ENCODE data around the gene OPA3.

The OPA3 gene

DNA sequence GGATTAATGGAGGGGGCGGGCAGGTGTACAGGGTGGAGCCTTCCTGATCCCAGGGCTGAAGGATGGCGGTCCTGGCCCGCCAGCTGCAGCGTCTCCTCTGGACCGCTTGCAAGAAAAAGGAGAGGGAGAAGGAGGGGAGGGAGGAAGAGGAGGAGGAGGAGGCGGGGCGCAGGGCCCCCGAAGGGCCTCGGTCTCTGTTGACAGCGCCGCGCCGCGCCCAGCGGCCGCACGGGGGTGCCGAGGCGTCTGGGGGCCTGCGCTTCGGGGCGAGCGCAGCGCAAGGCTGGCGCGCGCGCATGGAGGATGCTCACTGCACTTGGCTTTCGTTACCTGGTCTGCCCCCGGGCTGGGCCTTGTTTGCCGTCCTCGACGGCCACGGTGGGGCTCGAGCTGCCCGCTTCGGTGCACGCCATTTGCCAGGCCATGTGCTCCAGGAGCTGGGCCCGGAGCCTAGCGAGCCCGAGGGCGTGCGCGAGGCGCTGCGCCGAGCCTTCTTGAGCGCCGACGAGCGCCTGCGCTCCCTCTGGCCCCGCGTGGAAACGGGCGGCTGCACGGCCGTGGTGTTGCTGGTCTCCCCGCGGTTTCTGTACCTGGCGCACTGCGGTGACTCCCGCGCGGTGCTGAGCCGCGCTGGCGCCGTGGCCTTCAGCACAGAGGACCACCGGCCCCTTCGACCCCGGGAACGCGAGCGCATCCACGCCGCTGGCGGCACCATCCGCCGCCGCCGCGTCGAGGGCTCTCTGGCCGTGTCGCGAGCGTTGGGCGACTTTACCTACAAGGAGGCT, 86.0 kb downstream of the OPA3 start, which contains the start of gene PPM1N:
Gene PPM1N (plus strand): TSS at position 33 of the 785 bp plus-strand sequence. CDS start 30 bp downstream, at position 63.
- H3K9ac ChIP-seq (ENCODE audit: low read length): peak within 1 kb of the TSS; percentile 72
- no peaks in the 10 kb centered on the region for H3K27me3 ChIP-seq (replicated peaks; ENCODE audit: control insufficient read depth, insufficient read depth, low read length)
- DNase-seq (ENCODE audit: low read depth): peak; percentile 60
- H3K36me3 ChIP-seq (ENCODE audit: control insufficient read depth, insufficient read depth, low read length, severe bottlenecking): no peaks in the 10 kb centered on the region
- peaks cover 8% of the 10 kb centered on the region for H3K4me1 ChIP-seq (ENCODE audit: control insufficient read depth, insufficient read depth, low read length)
- H3K4me3 ChIP-seq (ENCODE audit: low read length): peak within 1 kb of the TSS; percentile 66
- no peaks in the 10 kb centered on the region for H3K9me3 ChIP-seq (ENCODE audit: control insufficient read depth, low read length)

DNA sequence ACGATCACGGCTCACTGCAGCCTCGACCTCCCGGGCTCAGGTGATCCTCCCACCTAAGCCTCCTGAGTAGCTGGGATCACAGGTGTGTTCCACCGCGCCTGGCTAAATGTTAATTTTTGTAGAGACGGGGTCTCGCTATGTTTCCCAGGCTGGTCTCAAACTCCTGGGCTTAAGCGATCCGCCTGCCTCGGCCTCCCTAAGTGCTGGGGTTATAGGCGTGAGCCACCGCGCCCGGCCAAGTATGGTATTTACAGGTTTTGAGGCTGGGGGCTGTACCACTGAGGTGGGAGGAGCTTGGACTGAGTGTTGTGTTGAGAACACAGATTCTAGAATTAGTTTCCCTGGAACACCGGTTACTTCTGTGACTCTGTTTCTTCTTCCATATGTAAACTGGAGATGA, 86.8 kb downstream of the OPA3 start:
- H3K9ac ChIP-seq (ENCODE audit: low read length): no peak overlapping the region
- H3K4me1 ChIP-seq (ENCODE audit: control insufficient read depth, insufficient read depth, low read length): peaks cover 8% of the 10 kb centered on the region
- DNase-seq (ENCODE audit: low read depth): no peak
- no peak overlapping the region for H3K4me3 ChIP-seq (ENCODE audit: low read length)
- H3K9me3 ChIP-seq (ENCODE audit: control insufficient read depth, low read length): no peaks in the 10 kb centered on the region
- H3K36me3 ChIP-seq (ENCODE audit: control insufficient read depth, insufficient read depth, low read length, severe bottlenecking): no peaks in the 10 kb centered on the region
- H3K27me3 ChIP-seq (replicated peaks; ENCODE audit: control insufficient read depth, insufficient read depth, low read length): no peaks in the 10 kb centered on the region

DNA sequence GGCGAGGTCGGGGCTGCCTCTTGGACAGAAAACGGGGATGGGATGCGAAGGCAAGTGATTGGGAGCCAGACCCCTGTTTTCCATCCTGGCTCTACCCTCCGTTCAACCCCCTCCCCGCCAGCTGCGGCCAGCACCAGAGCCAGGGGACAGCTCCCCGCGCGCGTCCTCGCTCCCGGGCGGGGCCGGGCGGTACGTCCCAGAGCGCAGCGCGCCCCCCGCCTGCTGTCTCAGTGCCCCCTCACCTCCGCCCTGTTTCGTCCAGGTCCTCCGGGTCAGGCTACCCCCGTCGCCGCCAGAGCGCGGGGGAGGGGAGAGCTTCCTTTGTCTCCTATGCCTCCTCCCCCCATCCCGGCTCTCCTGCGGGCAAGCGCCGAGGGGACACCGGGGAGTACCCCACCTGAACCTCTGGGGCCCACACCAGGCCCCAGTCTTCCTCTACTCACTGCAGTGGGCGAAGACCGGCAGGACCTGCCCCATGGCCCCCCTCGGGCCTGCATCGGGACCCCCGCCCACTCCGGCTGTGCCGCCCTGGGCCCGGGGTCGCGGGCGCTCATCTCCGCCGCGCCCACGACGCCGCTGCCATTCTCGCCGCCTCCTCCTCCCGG, 88.2 kb downstream of the OPA3 start:
- peak; percentile 69 for DNase-seq (ENCODE audit: low read depth)
- peak overlapping the region; percentile 86 for H3K4me3 ChIP-seq (ENCODE audit: low read length)
- H3K4me1 ChIP-seq (ENCODE audit: control insufficient read depth, insufficient read depth, low read length): peaks cover 8% of the 10 kb centered on the region
- H3K36me3 ChIP-seq (ENCODE audit: control insufficient read depth, insufficient read depth, low read length, severe bottlenecking): no peaks in the 10 kb centered on the region
- no peaks in the 10 kb centered on the region for H3K27me3 ChIP-seq (replicated peaks; ENCODE audit: control insufficient read depth, insufficient read depth, low read length)
- H3K9ac ChIP-seq (ENCODE audit: low read length): peak overlapping the region; percentile 58
- no peaks in the 10 kb centered on the region for H3K9me3 ChIP-seq (ENCODE audit: control insufficient read depth, low read length)

DNA sequence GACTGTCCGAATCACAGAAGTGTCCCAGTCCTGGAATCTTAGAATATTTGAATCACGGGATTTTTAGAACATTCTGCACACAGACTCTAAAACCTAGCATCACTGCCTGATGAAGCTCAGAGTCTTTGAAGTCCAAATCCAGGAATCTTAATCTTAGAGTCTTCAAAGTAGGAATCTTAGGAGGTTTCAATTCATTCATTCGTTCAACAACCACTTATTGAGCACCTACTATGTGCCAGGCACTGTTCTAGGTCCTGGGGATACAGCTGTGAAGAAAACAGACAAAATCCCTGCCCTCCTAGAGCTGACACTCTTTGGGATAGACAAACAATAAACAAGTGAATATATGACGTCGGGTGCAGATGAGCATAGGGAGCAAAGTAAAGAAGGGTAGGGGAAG, 89.4 kb downstream of the OPA3 start:
- Histone ChIP-seq H3K4me3 (ENCODE audit: low read length) (no peak overlapping the region), H3K9ac (ENCODE audit: low read length) (no peak overlapping the region)
- DNase-seq (ENCODE audit: low read depth): no peak

DNA sequence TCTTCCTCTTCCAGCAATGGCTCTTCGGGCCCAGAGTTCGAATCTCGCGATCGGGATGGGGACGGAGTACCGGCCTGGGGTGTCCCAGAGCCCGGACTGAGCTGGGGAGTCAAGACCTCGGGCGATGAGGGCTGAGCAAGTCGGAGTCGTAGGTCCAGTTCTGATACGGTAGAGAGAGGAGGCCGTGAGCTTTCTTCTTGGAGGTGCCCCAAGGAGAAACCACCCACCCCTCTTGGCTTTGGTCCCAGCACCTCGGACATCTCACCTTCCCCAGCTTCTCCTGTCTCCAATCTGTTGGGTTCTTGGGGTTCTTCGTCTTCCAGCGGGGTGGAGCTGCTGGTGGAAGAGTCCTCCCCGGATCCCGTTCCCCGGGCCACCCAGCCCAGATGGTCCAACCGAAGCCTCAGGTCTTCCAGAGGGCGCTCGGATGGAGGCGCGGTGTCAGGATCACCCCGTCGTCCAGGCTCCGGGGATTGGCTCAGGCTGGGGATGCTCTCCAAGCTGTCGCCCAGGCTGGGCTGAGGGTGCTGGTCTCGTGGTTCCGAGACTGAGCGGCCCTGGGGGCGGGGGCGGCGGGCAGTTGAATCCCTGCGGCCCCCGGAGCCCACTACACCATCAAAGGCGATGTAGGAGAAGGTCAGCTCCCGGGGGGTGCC, 90.2 kb downstream of the OPA3 start:
- no peak overlapping the region for H3K9ac ChIP-seq (ENCODE audit: low read length)
- DNase-seq (ENCODE audit: low read depth): no peak
- no peaks in the 10 kb centered on the region for H3K36me3 ChIP-seq (ENCODE audit: control insufficient read depth, insufficient read depth, low read length, severe bottlenecking)
- no peaks in the 10 kb centered on the region for H3K27me3 ChIP-seq (replicated peaks; ENCODE audit: control insufficient read depth, insufficient read depth, low read length)
- H3K9me3 ChIP-seq (ENCODE audit: control insufficient read depth, low read length): no peaks in the 10 kb centered on the region
- no peak overlapping the region for H3K4me3 ChIP-seq (ENCODE audit: low read length)
- H3K4me1 ChIP-seq (ENCODE audit: control insufficient read depth, insufficient read depth, low read length): peaks cover 8% of the 10 kb centered on the region

More for the DNA sequence above, 89.4 kb downstream of the OPA3 start:
- Histone ChIP-seq H3K36me3 (ENCODE audit: control insufficient read depth, insufficient read depth, low read length, severe bottlenecking) (no peaks in the 10 kb centered on the region), H3K9me3 (ENCODE audit: control insufficient read depth, low read length) (no peaks in the 10 kb centered on the region), H3K4me1 (ENCODE audit: control insufficient read depth, insufficient read depth, low read length) (peaks cover 8% of the 10 kb centered on the region), H3K27me3 (replicated peaks; ENCODE audit: control insufficient read depth, insufficient read depth, low read length) (no peaks in the 10 kb centered on the region)

DNA sequence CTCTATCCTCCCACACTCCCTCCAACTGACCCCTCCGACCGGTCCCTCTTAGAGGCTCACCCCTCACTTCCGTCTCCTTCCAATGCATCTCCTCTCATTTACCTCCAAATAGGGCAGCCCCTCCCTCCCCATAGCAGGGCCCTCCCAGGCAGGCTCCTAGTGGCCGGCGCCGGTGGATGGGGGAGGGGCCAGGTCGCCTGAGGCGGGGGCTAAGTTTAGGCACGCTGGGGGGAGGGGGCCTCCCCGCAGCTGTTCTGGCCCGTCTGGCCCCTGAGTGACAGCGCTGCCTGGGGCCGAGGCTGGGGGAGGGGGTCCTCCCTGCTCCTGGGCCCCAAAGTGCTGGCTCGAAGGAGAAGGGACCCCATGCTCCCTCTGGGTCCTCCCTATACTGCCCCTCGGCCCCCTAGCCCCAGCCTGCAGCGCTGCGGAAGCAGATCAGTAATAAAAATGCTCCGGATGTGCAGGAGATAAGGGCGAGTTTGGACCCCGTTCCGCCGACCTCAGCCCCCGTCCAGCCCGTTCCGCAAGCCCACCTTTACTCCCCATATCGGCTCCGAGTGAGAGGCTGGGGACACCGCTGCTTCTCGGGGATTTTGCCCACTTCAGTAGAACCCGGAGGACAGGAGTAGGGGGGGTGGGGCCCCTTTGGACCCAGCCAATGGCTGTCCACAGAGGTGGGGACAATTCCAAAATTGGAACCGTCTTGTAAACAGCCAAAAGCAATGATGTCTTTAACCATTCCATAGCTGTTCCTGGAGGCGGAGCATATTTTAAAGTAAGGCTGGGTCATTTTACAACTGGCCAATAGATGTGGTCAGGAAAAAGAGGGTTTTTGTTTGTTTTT, 91.8 kb downstream of the OPA3 start:
- H3K36me3 ChIP-seq (ENCODE audit: control insufficient read depth, insufficient read depth, low read length, severe bottlenecking): no peaks in the 10 kb centered on the region
- DNase-seq (ENCODE audit: low read depth): peak; percentile 82
- no peaks in the 10 kb centered on the region for H3K9me3 ChIP-seq (ENCODE audit: control insufficient read depth, low read length)
- peaks cover 3% of the 10 kb centered on the region for H3K4me1 ChIP-seq (ENCODE audit: control insufficient read depth, insufficient read depth, low read length)
- peak overlapping the region; percentile 89 for H3K9ac ChIP-seq (ENCODE audit: low read length)
- H3K4me3 ChIP-seq (ENCODE audit: low read length): peak overlapping the region; percentile 94
- H3K27me3 ChIP-seq (replicated peaks; ENCODE audit: control insufficient read depth, insufficient read depth, low read length): no peaks in the 10 kb centered on the region

DNA sequence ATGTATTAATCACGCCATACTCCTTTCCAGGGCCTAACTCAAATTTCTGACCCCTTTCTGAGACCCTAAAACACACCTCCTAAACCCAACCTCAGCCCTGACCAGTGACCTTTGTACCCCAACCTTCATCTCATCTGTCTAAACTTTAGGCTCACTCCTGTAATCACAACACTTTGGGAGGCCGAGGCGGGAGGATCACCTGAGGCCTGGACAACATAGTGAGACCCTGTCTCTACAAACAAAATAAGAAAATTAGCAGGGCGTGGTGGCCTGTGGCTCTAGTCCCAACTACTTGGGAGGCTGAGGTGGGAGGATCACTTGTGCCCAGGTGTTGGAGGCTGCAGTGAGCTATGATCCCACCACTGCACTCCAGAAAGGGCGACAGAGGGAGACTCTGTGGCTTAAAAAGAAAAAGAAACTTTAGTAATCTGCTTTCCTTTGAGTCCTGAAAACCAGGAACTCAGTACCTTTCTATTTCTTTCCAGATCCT, 92.4 kb downstream of the OPA3 start:
- H3K36me3 ChIP-seq (ENCODE audit: control insufficient read depth, insufficient read depth, low read length, severe bottlenecking): no peaks in the 10 kb centered on the region
- H3K4me3 ChIP-seq (ENCODE audit: low read length): peak overlapping the region; percentile 94
- no peaks in the 10 kb centered on the region for H3K27me3 ChIP-seq (replicated peaks; ENCODE audit: control insufficient read depth, insufficient read depth, low read length)
- peaks cover 2% of the 10 kb centered on the region for H3K4me1 ChIP-seq (ENCODE audit: control insufficient read depth, insufficient read depth, low read length)
- no peak for DNase-seq (ENCODE audit: low read depth)
- no peaks in the 10 kb centered on the region for H3K9me3 ChIP-seq (ENCODE audit: control insufficient read depth, low read length)
- peak overlapping the region; percentile 89 for H3K9ac ChIP-seq (ENCODE audit: low read length)

DNA sequence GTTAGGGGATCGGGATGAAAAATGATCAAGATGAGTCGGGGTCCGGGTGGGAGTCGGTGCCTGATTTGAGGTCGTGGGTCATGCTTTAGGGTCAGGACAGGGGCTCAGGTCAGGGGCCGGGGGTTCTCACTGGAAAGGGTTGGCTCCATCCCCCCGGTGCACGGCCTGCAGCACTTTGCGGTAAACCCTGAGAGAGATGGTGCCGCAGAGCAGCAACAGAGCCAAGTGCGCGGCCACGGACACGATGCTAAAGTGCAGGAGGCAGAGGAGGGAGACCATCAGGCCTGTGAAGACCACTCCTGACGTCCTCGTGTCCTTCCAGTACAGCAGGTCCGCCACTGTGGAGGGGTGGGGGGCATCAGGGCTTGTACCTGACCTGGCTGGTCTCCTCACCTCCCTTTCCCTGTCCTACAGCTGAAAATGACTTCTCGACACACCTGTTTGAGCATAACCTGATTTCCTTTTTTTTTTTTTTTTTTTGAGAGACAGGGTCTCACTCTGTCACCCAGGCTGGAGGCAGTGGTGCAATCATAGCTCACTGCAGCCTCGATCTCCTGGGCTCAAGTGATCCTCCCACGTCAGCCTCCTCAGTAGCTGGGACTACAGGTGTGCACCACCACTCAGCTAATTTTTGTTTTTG, 95.3 kb downstream of the OPA3 start:
- Histone ChIP-seq H3K36me3 (ENCODE audit: control insufficient read depth, insufficient read depth, low read length, severe bottlenecking) (no peaks in the 10 kb centered on the region), H3K9ac (ENCODE audit: low read length) (no peak overlapping the region), H3K4me1 (ENCODE audit: control insufficient read depth, insufficient read depth, low read length) (peaks cover 2% of the 10 kb centered on the region), H3K4me3 (ENCODE audit: low read length) (no peak overlapping the region), H3K27me3 (replicated peaks; ENCODE audit: control insufficient read depth, insufficient read depth, low read length) (no peaks in the 10 kb centered on the region), H3K9me3 (ENCODE audit: control insufficient read depth, low read length) (no peaks in the 10 kb centered on the region)
- no peak for DNase-seq (ENCODE audit: low read depth)

DNA sequence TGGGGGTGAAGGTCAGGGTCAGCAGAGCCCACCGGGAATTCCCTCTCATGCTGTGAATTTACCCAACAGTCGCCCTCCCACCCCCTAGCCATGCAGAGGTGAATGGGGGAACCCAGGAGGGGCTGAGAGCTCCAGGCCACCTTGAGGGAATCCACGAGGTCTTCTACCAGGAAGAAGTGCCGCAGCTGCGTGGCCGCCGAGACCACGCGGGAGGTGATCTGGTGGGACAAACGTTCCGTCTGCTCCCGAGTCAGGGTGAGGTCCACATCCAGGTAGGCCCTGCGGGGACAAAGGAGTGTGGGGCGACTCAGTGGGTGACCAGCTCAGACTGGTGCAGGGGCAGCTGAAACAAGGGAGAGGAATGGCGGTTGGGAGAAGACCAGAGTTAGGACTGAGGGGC, 95.9 kb downstream of the OPA3 start:
- no peaks in the 10 kb centered on the region for H3K36me3 ChIP-seq (ENCODE audit: control insufficient read depth, insufficient read depth, low read length, severe bottlenecking)
- no peaks in the 10 kb centered on the region for H3K27me3 ChIP-seq (replicated peaks; ENCODE audit: control insufficient read depth, insufficient read depth, low read length)
- no peak overlapping the region for H3K9ac ChIP-seq (ENCODE audit: low read length)
- H3K4me1 ChIP-seq (ENCODE audit: control insufficient read depth, insufficient read depth, low read length): peaks cover 4% of the 10 kb centered on the region
- no peaks in the 10 kb centered on the region for H3K9me3 ChIP-seq (ENCODE audit: control insufficient read depth, low read length)
- H3K4me3 ChIP-seq (ENCODE audit: low read length): no peak overlapping the region
- DNase-seq (ENCODE audit: low read depth): no peak

DNA sequence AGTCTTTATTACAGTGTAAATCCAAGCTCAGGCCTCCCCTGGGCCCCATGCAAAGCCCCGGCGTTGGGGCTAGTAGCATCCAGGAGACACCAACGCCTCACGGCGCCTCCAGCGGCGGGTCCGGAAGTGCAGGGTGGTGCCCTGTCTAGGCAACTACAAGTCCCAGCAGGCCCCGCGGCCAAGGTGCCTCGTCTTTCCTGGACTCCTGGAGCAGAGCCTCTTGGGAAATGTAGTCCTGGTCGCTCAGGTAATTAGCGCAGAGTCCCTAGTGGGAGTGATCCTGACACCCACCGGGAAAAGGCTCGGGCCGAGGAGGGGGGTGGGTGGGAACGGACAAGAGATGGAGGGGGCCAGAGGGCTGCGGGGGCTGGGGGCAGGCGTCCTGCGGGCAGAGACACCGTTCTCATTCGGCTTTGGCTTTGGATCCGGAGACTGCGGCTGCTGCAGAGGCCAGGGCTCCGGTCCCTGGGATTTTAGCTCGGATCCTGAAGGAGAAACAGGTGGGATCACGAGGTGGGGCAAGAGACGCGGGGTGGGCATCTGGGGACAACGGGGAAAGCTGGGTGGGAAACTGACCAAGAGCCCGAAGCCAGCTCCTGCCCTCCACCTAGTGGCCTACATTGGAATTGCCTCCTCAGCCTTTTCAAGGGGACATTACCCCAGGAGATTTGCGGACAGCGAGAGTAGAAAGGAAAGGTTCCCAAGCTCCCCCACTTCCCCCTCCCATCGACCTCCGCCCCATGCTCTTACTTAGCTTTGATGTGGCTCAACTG, 99.1 kb downstream of the OPA3 start:
- peak; percentile 99 for DNase-seq (ENCODE audit: low read depth)
- no peaks in the 10 kb centered on the region for H3K36me3 ChIP-seq (ENCODE audit: control insufficient read depth, insufficient read depth, low read length, severe bottlenecking)
- H3K4me1 ChIP-seq (ENCODE audit: control insufficient read depth, insufficient read depth, low read length): peaks cover 4% of the 10 kb centered on the region
- H3K9me3 ChIP-seq (ENCODE audit: control insufficient read depth, low read length): no peaks in the 10 kb centered on the region
- H3K4me3 ChIP-seq (ENCODE audit: low read length): peak overlapping the region; percentile 81
- peak overlapping the region; percentile 68 for H3K9ac ChIP-seq (ENCODE audit: low read length)
- no peaks in the 10 kb centered on the region for H3K27me3 ChIP-seq (replicated peaks; ENCODE audit: control insufficient read depth, insufficient read depth, low read length)

All from adipocyte (in vitro differentiated cells).